D721Med (cell line): ENCODE results near the gene CERCAM.

Experiments
- DNase-seq: peaks from one replicate; pipeline ENCODE4 v3.0.0; 2011; ENCODE audit warnings: low spot score; ENCODE audit not compliant: insufficient read length
- FAIRE-seq: peaks from 2 replicates; lab custom pipeline; 2011; peaks lifted over from hg19 to GRCh38; lab: Jason Lieb, UNC
- CTCF ChIP-seq: IDR thresholded peaks from 2 replicates; pipeline ENCODE4 v1.5.1; 2012; ENCODE audit warnings: mild to moderate bottlenecking, control low read depth; ENCODE audit not compliant: insufficient read depth; ENCODE audit errors: missing control alignments

Gene CERCAM

GRCh38 chr9:128389395-128390149 lies 31.1 kb upstream of the CERCAM start:
- DNase-seq (no peak), FAIRE-seq (no peak)
- TF ChIP-seq CTCF: no peak

GRCh38 chr9:128390150-128390812 lies 30.4 kb upstream of the CERCAM start:
- FAIRE-seq (no peak), DNase-seq (no peak)
- TF ChIP-seq CTCF: no peak

- DNase-seq (no peak), FAIRE-seq (no peak)
- no peak for TF ChIP-seq CTCF
Measured at GRCh38 chr9:128390813-128391711, 29.6 kb upstream of the CERCAM start.

- FAIRE-seq: no peak
- no peak for TF ChIP-seq CTCF
Measured at GRCh38 chr9:128391956-128392301, 28.7 kb upstream of the CERCAM start.

GRCh38 chr9:128392302-128393144 lies 28.1 kb upstream of the CERCAM start:
- DNase-seq: no peak
- no peak for FAIRE-seq
- TF ChIP-seq CTCF: no peak

More at GRCh38 chr9:128391956-128392301, 28.7 kb upstream of the CERCAM start:
- DNase-seq: no peak

GRCh38 chr9:128393145-128393775 lies 27.4 kb upstream of the CERCAM start:
- FAIRE-seq: no peak
- TF ChIP-seq CTCF: no peak
- DNase-seq: no peak
